SU-DHL-6 (cell line): ENCODE measurements around the gene NEIL3.

Source experiments
- CTCF ChIP-seq: fragments of 200-600 bp; sonication (generic); IDR thresholded peaks from one replicate; pipeline ENCODE4 v1.5.1; 2017; ENCODE audit warnings: antibody characterized with exemption, mild to moderate bottlenecking, low read length, moderate library complexity; ENCODE audit not compliant: insufficient read depth, poor library complexity, severe bottlenecking
- EZH2phosphoT487 ChIP-seq: fragments of 200-600 bp; sonication (generic), shearing (Covaris generic); conservative IDR thresholded peaks from 2 replicates; pipeline ENCODE4 v1.6.1; 2018; ENCODE audit warnings: mild to moderate bottlenecking, antibody characterized with exemption, low read length, moderate library complexity, mixed read lengths

GRCh38 chr4:177404986-177405385, 95.3 kb downstream of the NEIL3 start:
- TF ChIP-seq CTCF (no peak), EZH2phosphoT487 (no peak)
